Fibroblast of lung (primary cell): ENCODE results near the gene CYLD.

Source experiments
- EZH2 ChIP-seq: IDR thresholded peaks from 2 replicates; pipeline ENCODE4 v1.5.1; 2012; ENCODE audit warnings: low read length, control low read depth, mild to moderate bottlenecking; ENCODE audit errors: missing control alignments
- TF ChIP-seq, protein P1 (sequence below), 2 donors: IDR thresholded peaks in 1 of 2; conservative IDR thresholded peaks in 1 of 2; 1 replicate in 1 of 2; 2 replicates in 1 of 2; pipeline ENCODE4 v1.5.1; 2011 to 2012; ENCODE audit warnings: low read length in 2 of 2, control low read depth in 1 of 2, inconsistent platforms in 1 of 2, low read depth in 1 of 2, mild to moderate bottlenecking in 1 of 2

DNA sequence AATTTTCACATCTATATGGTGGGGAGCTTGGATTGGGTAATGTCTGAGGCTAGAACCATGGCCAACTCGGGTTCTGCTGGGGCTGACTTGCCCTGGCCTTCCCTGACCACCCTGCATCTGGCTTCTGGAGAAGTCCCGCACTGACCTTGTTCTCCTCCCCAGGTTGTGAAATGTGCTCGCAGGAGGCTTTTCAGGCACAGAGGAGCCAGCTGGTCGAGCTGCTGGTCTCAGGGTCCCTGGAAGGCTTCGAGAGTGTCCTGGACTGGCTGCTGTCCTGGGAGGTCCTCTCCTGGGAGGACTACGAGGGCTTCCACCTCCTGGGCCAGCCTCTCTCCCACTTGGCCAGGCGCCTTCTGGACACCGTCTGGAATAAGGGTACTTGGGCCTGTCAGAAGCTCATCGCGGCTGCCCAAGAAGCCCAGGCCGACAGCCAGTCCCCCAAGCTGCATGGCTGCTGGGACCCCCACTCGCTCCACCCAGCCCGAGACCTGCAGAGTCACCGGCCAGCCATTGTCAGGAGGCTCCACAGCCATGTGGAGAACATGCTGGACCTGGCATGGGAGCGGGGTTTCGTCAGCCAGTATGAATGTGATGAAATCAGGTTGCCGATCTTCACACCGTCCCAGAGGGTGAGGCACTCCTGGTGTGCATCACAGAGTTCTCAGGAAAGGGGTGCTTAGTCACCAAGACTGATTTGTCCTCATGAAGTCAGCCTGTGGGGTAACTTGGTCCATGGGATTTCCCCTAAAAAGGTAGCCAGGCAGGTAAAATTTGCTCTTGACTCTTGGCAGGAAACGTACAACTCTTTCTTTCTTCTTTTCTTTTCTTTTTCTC lies 42.3 kb upstream of the CYLD start:
- TF ChIP-seq, protein P1, sequence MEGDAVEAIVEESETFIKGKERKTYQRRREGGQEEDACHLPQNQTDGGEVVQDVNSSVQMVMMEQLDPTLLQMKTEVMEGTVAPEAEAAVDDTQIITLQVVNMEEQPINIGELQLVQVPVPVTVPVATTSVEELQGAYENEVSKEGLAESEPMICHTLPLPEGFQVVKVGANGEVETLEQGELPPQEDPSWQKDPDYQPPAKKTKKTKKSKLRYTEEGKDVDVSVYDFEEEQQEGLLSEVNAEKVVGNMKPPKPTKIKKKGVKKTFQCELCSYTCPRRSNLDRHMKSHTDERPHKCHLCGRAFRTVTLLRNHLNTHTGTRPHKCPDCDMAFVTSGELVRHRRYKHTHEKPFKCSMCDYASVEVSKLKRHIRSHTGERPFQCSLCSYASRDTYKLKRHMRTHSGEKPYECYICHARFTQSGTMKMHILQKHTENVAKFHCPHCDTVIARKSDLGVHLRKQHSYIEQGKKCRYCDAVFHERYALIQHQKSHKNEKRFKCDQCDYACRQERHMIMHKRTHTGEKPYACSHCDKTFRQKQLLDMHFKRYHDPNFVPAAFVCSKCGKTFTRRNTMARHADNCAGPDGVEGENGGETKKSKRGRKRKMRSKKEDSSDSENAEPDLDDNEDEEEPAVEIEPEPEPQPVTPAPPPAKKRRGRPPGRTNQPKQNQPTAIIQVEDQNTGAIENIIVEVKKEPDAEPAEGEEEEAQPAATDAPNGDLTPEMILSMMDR (conservative IDR thresholded peaks at IDR 0.05 in 1 of 2, IDR thresholded peaks at IDR 0.05 in 1 of 2; ENCODE audit: low read depth in 1 of 2, low read length in 2 of 2): no peak
- TF ChIP-seq EZH2: no peak
